ENCODE results near the gene MXRA7. TPM values are rescaled to one million over a fixed set of nuclear protein-coding genes. Genes with fewer than 3 reads are reported as not detected.
"Not testable (repeated sequence)": the region's sequence is repeated elsewhere in the genome, so short reads cannot be mapped to it uniquely, and the experiment has no call there.

MXRA7 gene
- total RNA-seq, 1 donor from 2014 or later: 45.7 TPM

DNA sequence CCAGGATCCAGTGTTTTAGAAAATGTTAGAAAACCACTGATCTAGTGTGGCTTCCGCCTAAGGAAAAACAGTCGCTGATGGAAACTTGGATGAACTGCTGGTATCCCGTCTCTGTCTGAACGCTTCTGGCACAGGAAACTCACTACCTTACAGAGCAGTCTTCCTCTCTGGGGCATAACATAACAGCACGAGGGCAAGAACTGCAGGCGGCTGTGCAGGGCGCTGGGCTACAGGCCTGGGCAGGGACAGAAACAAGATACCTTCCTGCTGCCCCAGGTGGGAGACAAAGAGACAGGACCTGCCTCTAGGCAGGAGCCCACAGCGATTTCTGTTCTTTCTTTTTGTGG, 10.5 kb downstream of the MXRA7 start:
- DNase-seq (ENCODE audit: low spot score in 2 of 2) (no peak), FAIRE-seq (no peak)

DNA sequence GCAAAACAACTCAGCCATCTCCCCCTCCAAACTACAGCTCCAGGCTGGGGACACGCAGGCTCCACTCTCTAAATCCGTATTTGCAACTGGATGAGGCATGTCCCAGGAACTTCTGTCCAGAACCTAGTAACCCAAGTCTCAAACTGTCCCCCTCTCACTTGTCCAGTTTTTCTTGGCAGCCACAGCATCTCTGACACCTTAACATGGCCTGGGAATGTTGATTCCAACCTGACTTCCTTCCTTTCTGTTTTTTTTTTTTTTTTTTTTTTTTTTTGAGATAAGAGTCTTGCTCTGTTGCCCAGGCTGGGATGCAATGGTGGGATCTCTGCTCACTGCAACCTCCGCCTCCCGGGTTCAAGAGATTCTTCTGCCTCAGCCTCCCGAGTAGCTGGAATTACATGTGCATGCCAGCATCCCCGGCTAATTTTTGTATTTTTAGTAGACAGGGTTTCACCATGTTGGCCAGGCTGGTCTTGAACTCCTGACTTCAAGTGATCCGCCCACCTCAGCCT, 12.2 kb downstream of the MXRA7 start:
- not testable (repeated sequence) for DNase-seq (ENCODE audit: low spot score in 2 of 2)

DNA sequence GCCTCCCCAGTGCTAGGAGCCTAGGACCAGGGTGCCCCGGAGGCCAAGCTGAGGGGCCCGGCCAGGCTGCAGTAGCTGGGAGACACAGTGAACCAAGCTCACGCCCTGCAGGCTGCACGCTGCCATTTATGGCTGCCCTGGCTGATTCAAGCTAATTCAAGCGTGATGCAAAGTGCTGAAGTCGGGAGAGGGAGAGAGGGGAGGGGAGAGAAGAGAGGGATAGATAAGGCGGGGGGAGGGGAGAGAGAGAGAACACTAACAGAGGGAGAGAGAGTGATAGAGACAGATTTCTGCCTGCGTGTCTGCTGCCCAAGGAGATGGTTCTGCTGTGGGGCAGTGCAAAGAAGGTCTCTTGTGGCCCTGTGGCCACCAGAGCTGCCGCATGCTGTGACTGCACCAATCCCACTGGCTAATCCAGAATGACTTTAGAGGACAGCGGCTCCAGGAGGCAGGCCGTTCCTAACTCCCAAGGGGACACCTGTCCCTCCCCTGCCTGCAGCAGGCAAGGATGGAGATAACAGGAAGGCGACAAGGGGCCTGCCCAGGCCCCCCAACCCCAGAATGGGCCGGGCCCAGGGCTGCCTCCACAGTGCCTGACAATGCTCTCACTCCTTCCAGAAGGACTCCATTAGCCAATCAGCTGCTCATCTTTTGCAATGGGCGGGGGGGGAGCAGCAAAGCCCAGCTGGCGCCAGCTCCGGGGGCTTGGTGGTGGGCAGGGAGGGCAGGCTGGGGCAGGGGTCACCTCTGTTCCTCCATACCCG, 12.9 kb downstream of the MXRA7 start:
- no peak for FAIRE-seq

More for the DNA sequence above, 12.2 kb downstream of the MXRA7 start:
- FAIRE-seq: not testable (repeated sequence)

DNA sequence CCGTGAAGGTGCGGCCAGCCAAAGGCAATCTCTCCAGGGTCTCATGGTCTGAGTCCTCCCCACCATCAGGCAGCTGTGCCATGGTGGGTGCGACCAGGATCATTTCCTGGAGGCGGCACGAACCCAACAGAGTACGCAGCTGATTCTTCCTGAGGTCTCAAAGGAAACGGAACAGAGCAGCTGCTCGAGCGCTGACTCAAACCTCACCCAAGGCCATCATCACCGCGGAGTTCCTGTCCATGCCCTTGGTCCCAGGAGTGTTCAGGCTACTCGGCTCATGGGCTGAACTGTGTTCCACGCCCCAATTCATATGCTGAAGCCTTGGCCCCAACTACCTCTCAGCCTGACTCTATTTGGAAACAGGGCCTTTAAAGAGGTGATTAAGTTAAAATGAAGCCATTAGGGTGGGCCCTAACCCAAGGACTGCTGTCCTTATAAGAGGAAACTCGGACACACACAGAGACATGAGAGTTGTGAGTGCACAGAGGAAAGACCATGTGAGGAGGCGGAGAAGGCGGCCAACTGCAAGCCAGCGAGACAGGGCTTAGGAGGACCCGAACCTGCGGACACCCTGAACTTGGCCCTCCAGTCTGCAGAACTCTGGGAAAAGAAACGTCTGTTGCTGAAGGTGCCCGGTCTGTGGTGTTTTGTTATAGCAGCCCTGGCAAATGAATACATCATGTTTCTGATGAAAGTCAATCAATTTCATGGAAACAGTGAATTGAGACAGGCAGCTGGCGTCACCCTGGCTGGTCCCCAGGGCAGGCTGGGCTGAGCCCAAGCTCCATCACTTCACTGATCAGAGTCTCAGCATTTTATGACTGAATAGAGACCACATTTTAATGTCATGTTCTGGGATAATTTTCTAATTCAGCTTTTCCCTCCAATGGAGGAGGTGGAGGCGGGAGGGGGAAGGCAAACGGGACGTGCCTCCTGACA, 13.7 kb downstream of the MXRA7 start:
- DNase-seq (ENCODE audit: low spot score in 2 of 2) (no peak), FAIRE-seq (no peak)

More for the DNA sequence above, 12.9 kb downstream of the MXRA7 start:
- DNase-seq (ENCODE audit: low spot score in 2 of 2): no peak

DNA sequence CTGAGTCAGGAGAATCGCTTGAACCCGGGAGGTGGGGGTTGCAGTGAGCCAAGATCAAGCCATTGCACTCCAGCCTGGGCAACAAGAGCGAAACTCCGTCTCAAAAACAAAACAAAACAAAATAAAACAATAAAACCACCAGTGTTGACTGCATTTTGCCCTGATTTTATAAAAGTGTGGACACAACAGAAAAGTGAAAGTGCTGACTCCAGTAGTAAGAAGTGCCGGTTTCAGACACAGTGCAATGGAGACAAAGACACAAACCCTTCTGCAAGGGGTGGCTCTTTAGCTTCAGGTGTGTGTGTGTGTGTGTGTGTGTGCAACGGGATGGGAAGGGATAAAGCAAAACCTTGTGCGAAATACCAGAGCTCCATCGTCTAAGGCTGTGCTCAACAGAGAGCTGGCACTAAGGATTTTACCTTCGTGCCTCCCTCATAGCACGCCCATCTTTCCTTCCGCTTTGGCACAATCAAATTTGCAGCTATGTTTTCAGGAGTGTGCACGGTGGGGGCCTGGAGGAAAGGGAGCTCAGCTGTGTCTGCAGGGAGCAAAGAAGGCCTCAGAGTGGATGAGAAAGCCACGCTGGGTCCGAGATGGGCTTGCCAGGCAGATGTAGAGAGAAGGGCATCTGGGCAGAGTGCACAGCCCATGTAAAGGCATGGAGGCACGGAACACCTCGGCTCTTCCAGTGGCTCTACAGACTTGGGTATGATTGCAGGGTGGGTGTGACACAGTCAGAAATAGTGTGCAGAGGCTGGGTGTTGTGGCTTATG, 15.5 kb downstream of the MXRA7 start:
- FAIRE-seq (no peak), DNase-seq (ENCODE audit: low spot score in 2 of 2) (no peak)

DNA sequence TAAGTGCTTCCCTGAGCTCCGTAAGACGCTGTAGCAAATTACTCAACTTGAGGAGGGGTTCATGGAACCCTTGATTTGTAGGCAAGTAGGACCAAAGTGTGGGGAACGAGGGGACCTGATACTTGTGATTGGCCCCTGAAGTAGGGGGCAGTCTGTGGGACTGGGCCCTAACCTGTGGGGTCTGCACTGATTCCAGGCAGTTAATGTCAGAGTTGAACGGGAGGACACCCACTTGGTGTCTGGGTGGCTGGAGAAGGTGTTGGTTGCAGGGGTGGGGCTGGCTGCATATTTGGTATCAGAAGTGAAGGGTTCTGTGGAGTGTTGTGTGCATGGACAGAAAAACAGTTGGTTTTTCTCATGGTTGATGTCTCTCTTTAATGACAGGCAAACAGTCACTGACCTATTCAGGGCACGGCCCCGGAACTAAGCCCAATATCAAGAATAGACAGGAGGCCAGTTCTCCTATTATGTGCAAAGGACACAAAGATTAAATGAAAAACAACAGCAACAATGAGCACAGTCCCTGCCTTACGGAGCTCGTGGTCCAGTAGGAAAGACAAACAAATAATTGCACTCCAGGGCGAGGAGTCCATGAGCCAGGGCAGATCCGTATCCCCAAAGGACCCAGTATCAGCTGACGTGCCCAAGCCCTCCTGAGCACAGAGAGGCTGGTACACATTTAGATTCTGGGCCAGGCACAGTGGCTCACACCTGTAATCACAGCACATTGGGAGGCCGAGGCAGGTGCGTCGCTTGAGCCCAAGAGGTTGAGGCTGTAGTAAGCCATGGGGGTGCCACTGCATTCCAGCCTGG, 19.2 kb downstream of the MXRA7 start:
- no peak for DNase-seq (ENCODE audit: low spot score in 2 of 2)

DNA sequence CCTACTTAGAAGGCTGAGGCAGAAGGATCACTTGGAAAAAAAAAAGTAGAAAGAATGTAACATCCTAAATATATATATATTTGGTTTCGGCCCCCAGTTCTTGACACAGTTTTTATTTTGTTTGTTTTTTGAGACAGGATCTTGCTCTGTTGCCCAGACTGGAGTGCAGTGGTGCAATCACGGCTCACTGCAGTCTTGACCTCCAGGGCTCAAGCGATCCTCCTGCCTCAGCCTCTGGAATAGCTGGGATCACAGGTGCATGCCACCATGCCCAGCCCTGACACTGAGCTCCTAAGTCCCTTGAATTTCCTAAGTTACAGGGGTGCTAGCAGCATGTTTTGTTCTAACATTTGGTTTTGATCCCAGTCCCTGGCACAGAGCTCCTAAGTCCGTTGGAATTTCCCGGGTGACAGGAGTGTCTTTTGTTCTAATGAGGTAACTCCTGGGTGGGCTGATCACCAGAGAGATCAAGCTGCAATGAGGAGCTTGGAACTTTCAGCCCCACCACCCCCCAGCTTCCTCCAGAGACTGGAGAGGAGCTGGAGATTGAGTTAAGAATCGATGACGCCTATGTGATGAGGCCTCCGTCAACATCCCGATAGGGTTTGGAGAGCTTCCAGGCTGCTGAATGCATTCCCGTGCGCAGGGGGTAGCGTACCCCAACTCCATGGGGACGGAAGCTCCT, 20.0 kb downstream of the MXRA7 start:
- FAIRE-seq (no peak), DNase-seq (ENCODE audit: low spot score in 2 of 2) (no peak)

More for the DNA sequence above, 19.2 kb downstream of the MXRA7 start:
- no peak for FAIRE-seq

DNA sequence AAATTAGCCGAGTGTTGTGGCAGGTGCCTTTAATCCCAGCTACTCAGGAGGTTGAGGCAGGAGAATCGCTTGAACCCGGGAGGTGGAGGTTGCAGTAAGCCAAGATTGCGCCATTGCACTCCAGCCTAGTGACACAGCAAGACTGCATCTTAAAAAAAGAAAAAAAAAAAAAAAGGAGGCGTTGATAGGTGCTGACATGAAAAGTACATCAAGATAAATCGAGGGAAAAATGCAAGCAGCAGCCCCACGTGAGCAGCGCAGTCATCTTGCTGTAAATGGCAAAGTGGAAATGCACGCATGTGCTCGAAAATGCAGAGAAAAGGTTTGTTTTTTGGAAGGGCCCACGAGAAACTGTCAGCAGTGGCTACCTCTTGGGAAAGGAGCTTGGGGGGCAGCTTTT, 20.9 kb downstream of the MXRA7 start:
- FAIRE-seq (no peak), DNase-seq (ENCODE audit: low spot score in 2 of 2) (no peak)

DNA sequence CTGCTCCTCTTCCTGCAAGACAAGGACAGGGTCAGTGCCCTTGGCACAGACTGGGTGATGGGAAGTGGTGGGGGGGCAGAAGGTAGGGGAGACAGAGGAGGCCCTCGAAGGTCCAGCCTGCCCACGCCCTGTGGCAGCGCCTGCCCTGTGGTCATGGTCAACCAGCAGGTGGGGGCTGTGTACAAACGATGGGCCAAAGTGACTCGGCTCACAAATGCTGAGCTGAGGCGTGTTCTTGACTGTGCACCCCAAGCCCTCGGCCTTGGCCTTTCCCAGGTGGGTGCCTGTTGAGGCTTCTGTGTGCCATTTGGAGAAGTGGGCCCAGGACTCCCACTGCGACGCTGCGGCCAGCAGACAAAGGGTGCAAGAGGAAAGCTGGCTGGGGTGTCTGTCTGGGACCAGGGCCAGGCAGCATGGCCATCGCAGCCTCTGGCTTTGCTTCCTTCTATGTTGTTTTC, 22.6 kb downstream of the MXRA7 start:
- FAIRE-seq (no peak), DNase-seq (ENCODE audit: low spot score in 2 of 2) (no peak)

DNA sequence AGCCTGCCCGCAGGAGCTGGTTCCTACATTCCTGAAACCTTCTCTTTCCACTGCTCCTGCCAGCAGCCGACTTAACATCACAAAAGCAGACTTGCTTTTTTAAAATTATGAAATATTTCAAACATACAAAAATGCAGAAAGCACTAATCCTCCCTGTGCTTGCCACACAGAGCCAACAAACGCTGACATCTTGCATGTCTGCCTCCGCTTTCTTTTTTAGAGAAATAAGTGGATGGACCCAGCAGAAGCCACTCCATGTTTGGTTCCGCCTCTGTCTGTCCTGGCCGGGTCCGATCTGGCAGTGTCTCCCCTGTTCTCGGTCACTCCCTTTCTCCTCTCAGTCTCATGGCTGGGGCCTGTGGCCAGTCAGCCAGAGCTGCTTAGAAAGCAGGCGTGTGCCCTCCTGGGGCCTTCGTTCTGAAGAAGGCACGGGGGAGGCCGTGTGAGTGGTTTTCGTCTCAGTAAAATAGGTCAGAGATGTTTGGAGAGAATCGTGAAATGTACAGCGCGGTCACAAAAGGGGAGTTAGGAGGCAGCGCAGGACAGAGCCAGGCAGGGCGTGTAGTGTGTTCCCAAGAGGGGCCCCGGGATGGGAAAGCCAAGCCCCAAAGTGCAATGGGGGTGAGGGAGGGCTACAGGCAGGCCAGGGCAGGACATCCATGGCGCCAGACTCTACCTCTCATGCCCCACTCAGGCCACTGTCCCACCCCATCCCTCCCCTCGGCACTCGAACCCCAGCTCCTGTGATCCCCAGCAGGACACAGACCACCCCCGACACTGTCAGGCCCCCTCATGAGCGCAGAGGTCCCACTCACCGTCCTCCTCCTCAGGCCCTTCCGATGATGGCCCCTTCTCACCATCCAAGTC, 23.2 kb downstream of the MXRA7 start:
- DNase-seq (ENCODE audit: low spot score in 2 of 2) (no peak), FAIRE-seq (no peak)

DNA sequence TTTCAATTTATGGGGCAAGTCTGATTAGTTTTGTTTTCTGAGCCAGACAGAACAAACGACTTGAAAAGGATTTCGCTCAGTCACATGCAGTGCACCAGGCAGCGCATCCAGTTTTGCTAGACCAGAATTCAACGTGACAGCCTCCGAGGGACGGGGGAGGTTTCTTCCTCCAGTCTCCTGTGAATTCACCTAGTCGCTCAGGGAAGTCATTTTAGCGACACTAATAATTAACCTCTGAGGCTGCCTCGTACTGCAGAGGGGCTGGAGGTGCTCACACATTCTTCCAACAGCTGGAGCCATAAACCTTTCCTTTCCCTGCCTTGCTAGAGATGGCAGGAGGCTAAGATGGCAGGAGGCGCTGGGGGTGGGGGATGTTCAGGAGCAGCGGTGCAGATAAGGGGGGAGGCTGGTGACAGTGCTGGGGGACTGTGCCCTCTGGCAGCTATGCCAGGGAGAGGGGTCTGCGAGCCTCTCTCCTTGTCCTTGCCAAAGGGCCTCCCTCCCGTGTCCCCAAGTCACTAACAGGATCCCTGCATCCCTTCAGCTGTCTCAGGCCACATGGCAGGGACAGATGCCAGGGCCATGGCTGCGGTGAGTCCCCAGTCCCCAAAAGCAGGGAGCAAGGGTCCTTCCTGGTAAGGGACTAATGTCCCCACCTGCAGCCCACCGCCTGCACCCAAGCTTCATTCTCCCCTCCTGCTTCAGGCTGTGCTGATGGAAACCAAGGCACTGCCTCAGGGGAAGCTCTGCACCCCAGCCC, 24.0 kb downstream of the MXRA7 start:
- DNase-seq (ENCODE audit: low spot score in 2 of 2): no peak
- no peak for FAIRE-seq

DNA sequence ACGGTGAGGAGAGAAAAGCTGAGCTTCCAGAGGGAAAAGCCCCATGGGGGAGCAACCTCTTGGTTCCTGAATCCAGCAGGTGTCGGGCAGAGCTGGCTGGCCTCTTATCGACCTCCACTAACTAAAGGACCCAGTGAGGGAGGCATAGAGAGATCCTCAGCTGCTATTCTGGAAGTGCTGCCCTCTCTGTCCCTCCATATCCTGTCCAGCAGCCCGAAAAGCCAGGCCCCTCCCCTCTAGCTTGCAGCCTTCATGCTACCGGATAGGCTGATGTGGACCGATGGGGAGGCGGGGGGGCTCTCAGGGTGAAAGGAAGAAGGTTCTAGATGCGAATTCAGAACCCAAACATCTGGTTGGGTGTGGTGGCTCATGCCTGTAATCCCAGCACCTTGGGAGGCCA, 24.9 kb downstream of the MXRA7 start:
- DNase-seq (ENCODE audit: low spot score in 2 of 2) (no peak), FAIRE-seq (no peak)

DNA sequence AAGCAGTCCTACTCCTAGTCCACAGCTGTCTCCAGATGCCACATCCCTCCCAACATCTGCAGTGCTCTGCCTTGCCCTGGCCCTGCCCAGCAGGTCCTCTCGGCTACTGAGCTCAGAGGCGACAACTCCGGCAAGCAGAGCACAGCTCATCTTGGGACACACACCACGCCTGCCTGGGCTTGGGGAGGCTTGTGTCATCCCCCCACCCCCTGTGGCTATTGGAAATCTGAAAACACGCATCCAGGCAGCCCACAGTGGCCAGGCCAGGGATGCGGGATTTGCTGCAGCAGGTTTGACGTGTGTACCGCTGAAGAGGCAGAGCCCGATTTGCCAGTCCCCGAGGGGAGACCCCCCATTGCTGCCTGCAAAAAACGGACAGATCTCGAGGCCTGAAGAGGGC, 25.4 kb downstream of the MXRA7 start:
- FAIRE-seq (no peak), DNase-seq (ENCODE audit: low spot score in 2 of 2) (no peak)

DNA sequence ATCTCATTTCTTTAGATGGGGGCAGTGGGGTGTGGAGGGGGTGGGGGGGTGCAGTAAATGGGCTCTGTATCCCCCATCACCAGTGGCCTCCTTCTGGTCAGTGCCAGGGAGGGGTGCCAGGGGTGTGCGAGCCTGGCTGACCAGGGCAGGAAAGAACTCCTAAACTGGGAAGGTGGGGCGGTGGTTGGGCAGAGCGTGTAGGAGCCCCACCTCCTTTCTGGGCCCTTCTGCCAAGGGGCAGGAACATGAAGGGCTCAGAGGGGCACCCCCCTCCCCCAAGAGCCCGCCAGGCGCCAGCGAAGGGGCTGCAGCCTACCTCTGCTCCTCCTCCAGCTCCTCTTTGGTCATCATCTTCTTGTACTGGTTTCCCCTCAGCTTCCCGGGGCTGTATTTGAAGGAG, 26.0 kb downstream of the MXRA7 start:
- DNase-seq (ENCODE audit: low spot score in 2 of 2): no peak
- FAIRE-seq: no peak

DNA sequence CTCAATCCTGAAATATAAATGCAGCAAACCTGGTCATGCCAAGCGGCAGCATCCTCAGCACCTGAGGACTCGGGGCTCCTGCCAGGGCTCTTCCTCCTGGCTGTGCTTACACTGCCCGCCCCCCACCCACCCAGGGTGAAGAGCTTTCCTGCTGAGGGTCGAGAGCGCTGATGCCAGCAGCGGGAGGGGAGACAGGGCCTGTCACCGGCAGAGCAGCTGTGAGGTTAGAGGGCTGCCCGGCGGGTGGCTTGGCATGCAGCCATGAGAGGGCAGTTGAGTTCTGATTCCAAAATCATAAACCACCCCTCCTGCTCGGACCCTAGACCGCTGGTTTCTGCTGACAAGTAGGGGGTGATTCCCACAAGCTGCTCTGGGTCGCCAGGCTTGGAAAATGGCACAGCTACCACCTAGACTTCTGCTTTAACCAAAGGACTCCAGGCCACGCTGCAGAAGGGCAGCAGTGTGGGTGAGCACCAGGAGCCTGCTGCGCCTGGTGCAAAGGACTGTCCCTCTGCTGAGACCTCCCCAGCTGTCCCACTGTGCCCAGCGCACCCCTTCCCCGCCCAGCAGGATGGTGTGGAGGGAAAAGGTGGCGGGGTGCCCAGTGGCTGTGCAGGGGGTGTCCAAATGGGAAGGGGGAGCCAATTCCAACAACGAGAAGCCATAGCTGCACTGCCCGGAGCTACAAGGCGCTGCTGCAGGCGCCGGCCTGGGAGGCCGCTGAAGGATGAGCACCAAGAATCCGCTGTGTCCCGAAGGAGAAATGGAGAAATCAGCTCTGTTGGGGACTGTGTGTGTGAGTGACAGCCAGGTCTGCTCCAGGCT, 26.6 kb downstream of the MXRA7 start:
- DNase-seq (ENCODE audit: low spot score in 2 of 2): no peak

DNA sequence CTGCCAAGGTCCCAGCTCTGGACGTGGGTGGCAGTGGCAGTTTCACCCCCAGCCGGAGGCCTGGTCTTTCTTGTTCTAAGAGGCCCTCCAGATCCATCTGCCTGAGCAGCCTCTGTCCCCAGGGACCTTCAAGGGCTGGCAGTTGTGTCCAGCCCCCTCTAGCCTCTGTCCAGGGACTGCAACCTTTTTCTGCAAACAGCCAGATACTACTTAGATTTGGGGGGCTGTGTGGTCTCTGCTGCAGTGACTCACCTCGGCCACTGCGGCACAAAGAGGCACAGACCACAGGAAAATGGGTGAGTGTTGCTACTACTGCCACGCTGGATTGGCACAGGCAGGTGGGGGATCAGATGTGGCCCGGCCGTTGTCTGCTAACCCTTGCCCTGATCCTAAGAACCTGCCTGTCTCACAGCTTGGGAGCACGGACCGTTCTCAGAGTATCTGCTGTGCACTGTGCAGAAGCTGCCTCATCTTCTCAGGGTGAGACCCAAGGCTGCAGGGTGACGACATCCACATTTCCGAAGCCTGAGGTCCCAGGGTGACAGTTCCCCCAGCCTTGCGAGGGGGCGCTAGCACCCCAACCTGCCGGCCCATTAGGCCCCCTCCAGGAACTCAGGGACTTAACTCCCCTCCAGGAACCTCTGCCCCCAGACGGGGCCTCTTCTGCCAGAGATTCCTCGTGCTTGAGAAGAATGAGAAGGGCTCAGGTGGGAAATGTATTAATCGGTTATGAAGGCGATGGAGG, 27.6 kb downstream of the MXRA7 start:
- no peak for FAIRE-seq

More for the DNA sequence above, 26.6 kb downstream of the MXRA7 start:
- no peak for FAIRE-seq

More for the DNA sequence above, 27.6 kb downstream of the MXRA7 start:
- DNase-seq (ENCODE audit: low spot score in 2 of 2): no peak
